ENCODE measurements around the gene CCDC142. TPM values are rescaled to one million over a fixed set of nuclear protein-coding genes. Genes with fewer than 3 reads are reported as not detected.
"Not testable (repeated sequence)": the region's sequence is repeated elsewhere in the genome, so short reads cannot be mapped to it uniquely, and the experiment has no call there.

The CCDC142 gene
- total and polyA plus RNA-seq, 4 donors, result 9.3 to 23.4 (median 19.7) TPM

DNA sequence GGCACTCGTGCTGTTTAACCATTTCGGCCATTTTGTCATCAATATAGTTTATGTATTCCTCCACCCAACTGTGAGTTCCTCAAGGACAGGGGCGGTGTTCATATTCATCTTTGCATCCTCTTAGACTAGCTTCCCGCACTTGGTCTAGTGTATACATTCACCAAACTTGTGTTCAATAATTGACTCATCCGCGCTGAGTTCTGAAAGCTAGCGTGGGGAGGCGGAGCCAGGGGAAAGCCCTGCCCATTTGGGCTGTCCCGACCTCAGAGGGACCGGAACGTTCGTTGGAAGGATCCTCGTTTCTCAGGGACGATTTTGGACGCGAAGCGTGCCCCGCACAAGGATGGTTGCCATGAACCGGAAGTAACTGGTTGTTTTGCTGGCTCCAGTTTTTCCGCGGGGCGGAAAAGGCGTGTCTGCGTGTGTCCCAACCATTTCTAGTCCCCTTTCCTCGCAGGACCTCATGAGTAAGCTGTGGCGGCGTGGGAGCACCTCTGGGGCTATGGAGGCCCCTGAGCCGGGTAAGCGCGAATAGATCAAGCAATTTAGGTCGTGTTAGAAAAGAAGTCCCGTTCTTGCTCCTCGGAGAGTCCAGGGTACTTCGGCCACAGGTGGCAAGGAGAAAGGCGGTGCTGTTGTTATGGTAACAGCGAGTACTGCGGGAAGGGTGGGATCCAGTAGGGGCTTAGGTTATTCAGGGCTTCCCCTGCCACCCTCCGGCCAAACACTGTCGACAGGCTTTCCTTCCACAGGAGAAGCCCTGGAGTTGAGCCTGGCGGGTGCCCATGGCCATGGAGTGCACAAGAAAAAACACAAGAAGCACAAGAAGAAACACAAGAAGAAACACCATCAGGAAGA is 27.9 kb downstream of the CCDC142 start, which contains the start of gene INO80B:
INO80B (plus strand) TSS at position 434 of the 858 bp plus-strand sequence; CDS start at position 464, 30 bp downstream.
- Histone ChIP-seq H3K4me1 (ENCODE audit: control insufficient read depth, insufficient read depth, low read length) (peaks cover 33% of the 10 kb centered on the region), H3K27me3 (ENCODE audit: control insufficient read depth, insufficient read depth, low read length) (no peaks in the 10 kb centered on the region), H3K9me3 (ENCODE audit: control insufficient read depth, insufficient read depth, low read length) (no peaks in the 10 kb centered on the region), H3K36me3 (ENCODE audit: control insufficient read depth, insufficient read depth, low read length) (no peaks in the 10 kb centered on the region), H3K27ac (ENCODE audit: low read depth, low read length) (peak within 1 kb of the TSS; percentile 61), H3K4me3 (ENCODE audit: low read depth, low read length) (peak within 1 kb of the TSS; percentile 92)
- peak; percentile 96 to 99 (median 98) for DNase-seq (ENCODE audit: low read depth in 4 of 6, low spot score in 6 of 6)
- WGBS (ENCODE audit: insufficient coverage), result 1% methylated on average over 34 of the region's 40 CpGs

DNA sequence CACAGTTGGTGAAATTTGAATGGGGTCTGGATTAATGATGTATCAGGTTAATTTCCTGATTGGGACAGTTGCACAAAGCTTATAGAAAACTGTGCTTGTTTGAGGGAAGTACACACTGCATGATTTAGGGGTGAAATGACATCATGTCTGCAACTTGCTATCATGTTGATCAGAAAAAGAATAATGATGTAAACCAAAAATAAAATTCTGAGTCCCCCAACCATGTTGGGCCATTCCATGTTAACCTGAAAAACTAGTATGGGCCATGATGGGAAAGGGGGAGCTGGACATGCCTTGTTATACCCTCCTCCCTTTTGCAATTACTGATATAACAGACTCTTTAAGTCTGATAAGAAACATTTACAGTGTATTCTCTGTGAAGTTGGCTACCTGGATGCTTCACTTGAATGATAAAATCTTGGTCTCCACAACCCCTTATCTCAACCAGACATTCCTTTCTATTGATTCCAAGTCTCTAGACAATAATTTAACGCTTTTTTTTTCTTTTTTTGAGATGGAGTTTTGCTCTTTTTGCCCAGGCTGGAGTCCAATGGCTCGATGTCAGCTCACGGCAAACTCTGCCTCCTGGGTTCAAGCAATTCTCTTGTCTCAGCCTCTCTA is 32.1 kb downstream of the CCDC142 start:
- H3K36me3 ChIP-seq (ENCODE audit: control insufficient read depth, insufficient read depth, low read length), result no peaks in the 10 kb centered on the region
- no peaks in the 10 kb centered on the region for H3K9me3 ChIP-seq (ENCODE audit: control insufficient read depth, insufficient read depth, low read length)
- no peaks in the 10 kb centered on the region for H3K27me3 ChIP-seq (ENCODE audit: control insufficient read depth, insufficient read depth, low read length)
- DNase-seq (ENCODE audit: low read depth in 4 of 6, low spot score in 6 of 6), result no peak
- H3K4me1 ChIP-seq (ENCODE audit: control insufficient read depth, insufficient read depth, low read length), result peaks cover 8% of the 10 kb centered on the region
- no peak overlapping the region for H3K27ac ChIP-seq (ENCODE audit: low read depth, low read length)
- 93% methylated on average over 2 of the region's 3 CpGs for WGBS (ENCODE audit: insufficient coverage)
- H3K4me3 ChIP-seq (ENCODE audit: low read depth, low read length), result no peak overlapping the region

DNA sequence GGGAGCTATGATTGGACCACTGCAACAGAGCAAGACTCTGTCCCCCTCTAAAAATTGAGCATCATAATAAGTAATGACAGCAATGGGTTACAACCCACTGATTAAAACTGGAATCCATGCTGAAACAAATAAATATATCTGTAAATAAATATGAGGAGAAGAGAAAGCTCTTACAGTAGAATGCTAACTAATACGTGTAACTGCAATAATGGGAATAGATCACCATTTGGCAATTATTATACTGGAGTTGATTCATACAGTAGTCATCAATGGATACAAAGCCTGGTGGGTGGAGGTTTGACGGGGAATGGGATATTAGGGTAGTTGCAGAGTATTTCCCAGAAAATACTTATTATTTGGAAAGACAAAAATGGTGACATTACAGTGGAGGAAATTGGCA is 34.0 kb downstream of the CCDC142 start:
- H3K27me3 ChIP-seq (ENCODE audit: control insufficient read depth, insufficient read depth, low read length), result peaks cover 5% of the 10 kb centered on the region
- no peak for DNase-seq (ENCODE audit: low read depth in 4 of 6, low spot score in 6 of 6)
- H3K4me3 ChIP-seq (ENCODE audit: low read depth, low read length), result no peak overlapping the region
- no peaks in the 10 kb centered on the region for H3K36me3 ChIP-seq (ENCODE audit: control insufficient read depth, insufficient read depth, low read length)
- H3K9me3 ChIP-seq (ENCODE audit: control insufficient read depth, insufficient read depth, low read length), result no peaks in the 10 kb centered on the region
- WGBS (ENCODE audit: insufficient coverage), result no CpG with 5 or more reads among the region's 2 CpGs
- H3K27ac ChIP-seq (ENCODE audit: low read depth, low read length), result no peak overlapping the region
- no peaks in the 10 kb centered on the region for H3K4me1 ChIP-seq (ENCODE audit: control insufficient read depth, insufficient read depth, low read length)

DNA sequence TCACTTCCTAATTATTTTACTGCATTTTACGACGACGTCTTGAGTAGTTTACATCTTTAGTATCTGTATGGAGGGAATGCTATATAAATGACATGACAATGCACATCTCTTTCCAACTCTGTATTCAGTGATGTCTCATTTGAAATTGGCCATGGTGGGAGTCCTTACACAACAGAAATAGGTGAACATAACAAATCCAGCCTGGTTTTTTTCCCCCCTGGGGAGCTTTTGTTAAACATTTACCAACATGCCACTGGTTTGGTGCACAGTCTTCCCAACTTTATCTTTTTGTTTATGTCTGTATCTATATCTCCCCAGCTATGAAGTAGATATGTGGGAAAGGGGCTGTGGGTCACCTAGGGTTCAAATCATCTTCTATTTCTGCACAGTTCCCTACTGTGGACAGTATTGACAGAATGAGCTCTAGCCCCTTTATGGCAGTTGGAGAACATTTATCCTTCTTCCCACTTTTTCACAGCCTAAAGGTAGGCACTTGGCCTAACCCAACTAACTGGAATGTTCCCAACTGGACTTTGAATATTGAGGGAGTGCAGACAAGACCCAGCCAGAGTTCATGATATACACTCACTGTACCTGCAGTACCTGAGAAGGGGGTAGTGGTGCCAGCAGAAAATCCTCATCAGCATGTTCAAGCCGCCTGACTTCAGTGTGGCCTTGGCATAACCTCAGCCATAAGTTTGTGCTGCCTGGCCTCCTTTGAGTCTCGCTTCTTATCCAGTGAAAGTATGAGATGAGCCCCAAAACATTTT is 35.4 kb downstream of the CCDC142 start:
- H3K27ac ChIP-seq (ENCODE audit: low read depth, low read length), result no peak overlapping the region
- no peak for DNase-seq (ENCODE audit: low read depth in 4 of 6, low spot score in 6 of 6)
- H3K27me3 ChIP-seq (ENCODE audit: control insufficient read depth, insufficient read depth, low read length), result peaks cover 11% of the 10 kb centered on the region
- no peaks in the 10 kb centered on the region for H3K9me3 ChIP-seq (ENCODE audit: control insufficient read depth, insufficient read depth, low read length)
- no peak overlapping the region for H3K4me3 ChIP-seq (ENCODE audit: low read depth, low read length)
- H3K36me3 ChIP-seq (ENCODE audit: control insufficient read depth, insufficient read depth, low read length), result no peaks in the 10 kb centered on the region
- no CpG with 5 or more reads among the region's 5 CpGs for WGBS (ENCODE audit: insufficient coverage)
- H3K4me1 ChIP-seq (ENCODE audit: control insufficient read depth, insufficient read depth, low read length), result no peaks in the 10 kb centered on the region

DNA sequence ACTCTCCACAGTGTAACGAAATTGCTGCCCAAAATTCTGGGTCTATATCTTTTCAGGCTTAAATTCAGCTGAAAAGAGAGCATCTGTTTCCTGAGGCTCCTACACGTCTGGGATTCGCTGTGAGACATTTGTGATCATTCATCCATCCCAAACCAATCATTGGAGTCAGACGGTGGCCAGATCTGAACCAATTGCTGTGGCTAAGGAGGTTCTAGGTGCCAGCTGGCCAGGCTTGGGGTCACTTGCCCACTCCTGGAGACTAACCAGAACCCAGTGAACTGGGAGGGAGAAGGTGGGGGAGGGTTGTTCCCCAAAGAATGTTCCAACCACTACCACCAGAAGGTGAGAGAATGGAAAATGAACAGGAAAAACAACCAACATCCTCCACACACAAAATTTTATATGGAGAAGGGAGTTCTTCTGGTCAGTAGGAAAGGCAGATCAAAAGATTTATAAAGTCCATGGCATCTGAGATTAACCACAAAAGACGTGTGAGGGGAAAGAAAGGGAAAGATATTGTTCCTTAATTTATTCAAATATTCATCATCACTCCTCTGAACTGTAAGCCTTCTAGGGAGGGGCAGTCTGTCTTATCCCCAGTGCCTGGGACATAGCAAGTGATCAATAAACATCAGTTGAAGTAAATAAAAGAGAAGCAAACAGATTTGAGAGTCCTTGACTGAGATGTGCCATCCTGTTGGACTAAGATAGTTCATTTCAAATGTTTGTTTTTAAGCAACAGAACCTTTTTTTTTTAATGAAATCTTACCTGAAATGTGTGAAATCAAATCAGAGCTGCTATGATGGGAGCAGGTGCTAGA is 38.1 kb downstream of the CCDC142 start:
- Histone ChIP-seq H3K9me3 (ENCODE audit: control insufficient read depth, insufficient read depth, low read length) (no peaks in the 10 kb centered on the region), H3K27me3 (ENCODE audit: control insufficient read depth, insufficient read depth, low read length) (peaks cover 39% of the 10 kb centered on the region), H3K4me3 (ENCODE audit: low read depth, low read length) (no peak overlapping the region), H3K36me3 (ENCODE audit: control insufficient read depth, insufficient read depth, low read length) (no peaks in the 10 kb centered on the region), H3K27ac (ENCODE audit: low read depth, low read length) (peak overlapping the region; percentile 16), H3K4me1 (ENCODE audit: control insufficient read depth, insufficient read depth, low read length) (peaks cover 25% of the 10 kb centered on the region)
- peak in 1 of 6 donors; percentile 24 for DNase-seq (ENCODE audit: low read depth in 4 of 6, low spot score in 6 of 6)
- 0% methylated on average over 2 of the region's 5 CpGs for WGBS (ENCODE audit: insufficient coverage)

DNA sequence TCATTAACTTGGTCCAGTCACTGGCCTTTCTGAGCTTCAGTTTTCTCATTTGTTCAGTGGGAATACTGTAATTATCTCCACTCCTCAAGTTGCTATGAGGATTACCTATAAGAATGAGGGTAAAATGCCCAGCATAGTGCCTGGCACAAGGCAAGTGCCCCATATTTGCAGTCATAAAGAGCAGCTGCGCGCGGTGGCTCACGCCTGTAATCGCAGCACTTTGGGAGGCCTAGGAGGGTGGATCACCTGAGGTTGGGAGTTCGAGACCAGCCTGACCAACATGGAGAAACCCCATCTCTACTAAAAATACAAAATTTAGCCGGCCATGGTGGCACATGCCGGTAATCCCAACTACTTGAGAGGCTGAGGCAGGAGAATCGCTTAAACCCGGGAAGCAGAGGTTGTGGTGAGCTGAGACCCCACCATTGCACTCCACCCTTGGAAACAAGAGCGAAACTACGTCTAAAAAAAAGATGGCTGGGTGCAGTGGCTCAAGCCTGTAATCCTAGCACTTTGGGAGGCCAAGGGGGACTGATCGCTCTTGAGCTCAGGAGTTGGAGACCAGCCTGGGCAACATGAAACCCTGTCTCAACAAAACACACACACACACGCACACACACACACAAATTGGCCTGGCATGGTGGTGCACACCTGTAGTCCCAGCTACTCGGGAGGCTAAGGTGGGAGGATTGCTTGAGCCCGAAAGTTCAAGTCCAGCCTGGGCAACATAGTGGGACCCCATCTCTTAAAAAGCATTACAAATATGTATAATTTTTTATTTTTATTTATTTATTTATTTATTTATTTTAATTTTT is 40.1 kb downstream of the CCDC142 start:
- H3K27me3 ChIP-seq (ENCODE audit: control insufficient read depth, insufficient read depth, low read length), result peaks cover 45% of the 10 kb centered on the region
- not testable (repeated sequence) for H3K9me3 ChIP-seq (ENCODE audit: control insufficient read depth, insufficient read depth, low read length); DNase-seq (ENCODE audit: low read depth in 4 of 6, low spot score in 6 of 6); H3K36me3 ChIP-seq (ENCODE audit: control insufficient read depth, insufficient read depth, low read length)
- peak overlapping the region; percentile 63 for H3K4me3 ChIP-seq (ENCODE audit: low read depth, low read length)
- peaks cover 40% of the 10 kb centered on the region for H3K4me1 ChIP-seq (ENCODE audit: control insufficient read depth, insufficient read depth, low read length)
- peak overlapping the region; percentile 40 for H3K27ac ChIP-seq (ENCODE audit: low read depth, low read length)
- 93% methylated on average over 7 of the region's 16 CpGs for WGBS (ENCODE audit: insufficient coverage)

DNA sequence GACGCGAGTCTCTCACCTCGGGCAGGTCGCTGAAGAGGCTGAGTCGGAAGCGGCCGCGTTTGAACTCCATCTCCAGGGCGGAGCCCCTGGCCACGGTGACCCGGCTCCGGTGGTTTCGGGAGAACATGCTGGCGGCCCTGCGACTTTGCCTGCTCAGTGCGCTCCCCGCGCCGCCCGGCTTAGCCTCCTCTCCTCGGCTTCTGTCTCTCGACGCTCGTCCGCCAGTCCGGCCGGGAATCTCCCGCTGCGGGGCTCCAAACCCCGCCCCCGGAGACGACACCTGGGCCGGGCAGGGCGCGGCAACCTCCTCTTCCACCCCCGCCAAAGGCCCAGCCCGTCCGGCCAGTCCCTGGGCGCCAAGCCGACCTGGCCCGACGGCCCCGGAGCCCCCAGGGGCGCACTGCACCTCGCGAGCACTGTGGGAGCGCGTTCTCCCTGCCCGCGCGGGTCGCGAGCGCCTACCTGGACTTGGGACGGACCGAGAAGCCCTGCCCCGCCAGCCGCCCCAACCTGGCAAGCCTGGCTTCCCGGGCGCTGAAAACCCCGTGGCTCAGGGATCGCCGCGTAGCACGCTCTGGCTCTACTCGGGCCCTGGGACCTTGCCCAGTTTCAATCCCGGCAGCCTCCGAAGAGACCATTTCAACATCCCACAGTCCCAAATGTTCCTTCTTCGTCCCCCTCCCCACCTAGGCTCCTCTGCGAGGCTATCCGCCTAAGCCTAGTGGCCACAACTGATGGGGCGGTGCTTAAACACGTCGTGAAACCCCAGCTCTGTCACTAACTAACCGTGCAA is 40.9 kb downstream of the CCDC142 start, which contains the start of gene RTKN:
RTKN (minus strand) TSS at position 248 of the 793 bp plus-strand sequence; CDS start at position 127, 121 bp downstream.
- no peaks in the 10 kb centered on the region for H3K36me3 ChIP-seq (ENCODE audit: control insufficient read depth, insufficient read depth, low read length)
- H3K4me3 ChIP-seq (ENCODE audit: low read depth, low read length), result peak within 1 kb of the TSS; percentile 63
- peaks cover 45% of the 10 kb centered on the region for H3K27me3 ChIP-seq (ENCODE audit: control insufficient read depth, insufficient read depth, low read length)
- DNase-seq (ENCODE audit: low read depth in 4 of 6, low spot score in 6 of 6), result peak in 1 of 6 donors; percentile 43
- peaks cover 41% of the 10 kb centered on the region for H3K4me1 ChIP-seq (ENCODE audit: control insufficient read depth, insufficient read depth, low read length)
- H3K27ac ChIP-seq (ENCODE audit: low read depth, low read length), result peak within 1 kb of the TSS; percentile 98
- no peaks in the 10 kb centered on the region for H3K9me3 ChIP-seq (ENCODE audit: control insufficient read depth, insufficient read depth, low read length)
- 5% methylated on average over 74 of the region's 75 CpGs for WGBS (ENCODE audit: insufficient coverage)

DNA sequence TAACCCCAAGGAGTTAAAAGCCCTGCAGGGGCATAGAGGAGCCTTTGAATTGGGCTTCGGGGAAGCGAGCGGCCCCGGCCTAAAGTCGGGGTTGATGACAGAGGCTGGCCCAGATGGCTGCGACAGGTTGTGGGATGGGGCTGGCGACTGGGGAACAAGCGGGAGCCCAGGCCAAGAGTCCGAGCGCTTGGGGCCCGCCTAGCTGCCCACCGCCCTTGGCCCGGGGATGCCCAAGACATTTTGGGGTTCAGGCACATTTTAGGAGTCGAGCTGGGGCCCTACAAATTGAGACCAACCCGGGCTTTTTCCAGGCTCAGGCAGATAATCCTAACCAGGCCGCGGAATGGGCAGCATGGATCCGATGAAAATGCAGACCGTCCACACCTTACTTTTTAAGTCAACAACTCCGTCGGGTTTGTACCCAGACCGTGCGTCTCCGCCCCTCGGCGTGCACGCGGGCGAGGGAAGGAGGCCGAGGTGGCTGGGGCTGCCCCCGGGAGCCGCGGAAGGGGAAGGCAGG is 41.6 kb downstream of the CCDC142 start:
- H3K9me3 ChIP-seq (ENCODE audit: control insufficient read depth, insufficient read depth, low read length), result no peaks in the 10 kb centered on the region
- 8% methylated on average over 33 of the region's 33 CpGs for WGBS (ENCODE audit: insufficient coverage)
- H3K27ac ChIP-seq (ENCODE audit: low read depth, low read length), result peak overlapping the region; percentile 98
- peaks cover 45% of the 10 kb centered on the region for H3K27me3 ChIP-seq (ENCODE audit: control insufficient read depth, insufficient read depth, low read length)
- H3K36me3 ChIP-seq (ENCODE audit: control insufficient read depth, insufficient read depth, low read length), result peaks cover 3% of the 10 kb centered on the region
- peak in 1 of 6 donors; percentile 38 for DNase-seq (ENCODE audit: low read depth in 4 of 6, low spot score in 6 of 6)
- H3K4me3 ChIP-seq (ENCODE audit: low read depth, low read length), result peak overlapping the region; percentile 63
- H3K4me1 ChIP-seq (ENCODE audit: control insufficient read depth, insufficient read depth, low read length), result peaks cover 48% of the 10 kb centered on the region

Measured in spinal cord (tissue), 10 donors.